HG03039 (cell line): ENCODE measurements around the gene KRTAP16-1.

Source experiments
- ATAC-seq: cut with Tn5 transposase; IDR thresholded peaks from one replicate; pipeline ENCODE4 v1.9.1; 2021; ENCODE audit warnings: mild to moderate bottlenecking, moderate library complexity; ENCODE audit not compliant: unreplicated experiment

Gene KRTAP16-1

DNA sequence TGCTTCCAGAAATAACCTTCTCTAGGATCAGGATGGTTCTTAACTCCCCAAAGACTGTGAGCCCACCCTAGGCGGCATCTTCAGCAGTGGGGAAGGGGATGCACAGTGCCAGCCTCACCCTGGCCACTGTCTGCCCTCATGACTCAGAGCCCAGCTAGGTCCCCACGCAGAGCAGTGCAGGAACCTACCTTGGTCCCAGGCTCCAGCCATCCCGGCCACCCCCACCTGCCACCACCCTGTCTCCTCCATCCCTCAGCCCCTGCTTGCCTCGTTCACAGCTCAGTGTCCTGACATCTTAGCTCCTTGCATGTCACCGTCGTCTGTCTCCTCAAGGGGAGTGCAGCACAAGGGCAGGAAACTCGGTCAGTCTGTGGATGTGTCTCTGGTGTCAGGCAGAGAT, 22.5 kb upstream of the KRTAP16-1 start:
- no peak for ATAC-seq

DNA sequence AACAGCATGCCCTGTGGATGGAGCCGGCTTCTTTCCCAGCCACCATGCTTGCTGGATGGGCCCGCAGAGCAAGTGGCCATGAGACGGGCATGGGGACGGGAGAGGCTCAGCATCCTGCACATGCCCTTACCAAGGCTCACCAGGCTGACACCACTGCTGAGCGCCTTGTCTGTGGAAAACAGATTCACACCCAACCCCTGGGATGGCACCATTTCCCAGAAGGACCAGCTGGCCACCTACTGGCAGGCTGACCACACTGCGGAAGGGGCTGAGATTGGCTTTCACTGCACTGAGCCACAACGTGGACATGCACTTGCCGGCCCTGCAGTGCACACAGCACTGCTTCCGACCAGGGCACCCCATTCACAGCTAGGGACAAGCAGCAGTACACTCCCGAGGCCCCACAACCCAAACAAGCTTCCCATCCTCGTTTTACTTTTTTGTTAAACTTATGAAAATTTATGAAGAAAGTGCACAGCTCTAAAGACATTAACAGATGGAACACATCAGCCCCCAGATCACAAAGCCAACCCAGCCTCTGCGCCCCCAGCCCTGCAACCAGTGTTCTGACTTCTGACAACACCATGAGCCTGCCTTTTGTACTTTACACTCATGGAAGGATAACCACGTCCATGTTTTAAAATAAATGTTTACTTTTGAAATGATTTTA, 20.3 kb upstream of the KRTAP16-1 start:
- ATAC-seq = no peak

DNA sequence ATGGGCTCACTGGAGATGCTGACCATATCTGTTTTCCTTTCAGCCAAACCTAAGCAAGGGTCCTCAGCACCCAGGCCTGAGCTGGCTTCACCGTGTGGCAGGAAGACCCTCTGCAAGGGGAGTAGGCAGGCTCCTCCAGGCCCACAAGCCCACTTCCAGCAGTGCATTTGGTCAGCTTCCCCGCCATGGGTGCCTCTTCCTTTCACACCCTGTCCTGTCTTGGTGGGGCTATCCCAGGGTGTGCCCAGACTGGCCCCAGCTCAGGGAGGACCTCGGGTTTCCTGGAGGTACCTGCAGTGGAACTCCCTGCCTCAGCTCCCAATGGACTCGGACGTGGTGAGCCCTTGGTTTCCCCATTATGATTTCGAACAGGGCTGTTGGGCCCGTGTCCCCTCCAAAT, 19.1 kb upstream of the KRTAP16-1 start:
- ATAC-seq = no peak

DNA sequence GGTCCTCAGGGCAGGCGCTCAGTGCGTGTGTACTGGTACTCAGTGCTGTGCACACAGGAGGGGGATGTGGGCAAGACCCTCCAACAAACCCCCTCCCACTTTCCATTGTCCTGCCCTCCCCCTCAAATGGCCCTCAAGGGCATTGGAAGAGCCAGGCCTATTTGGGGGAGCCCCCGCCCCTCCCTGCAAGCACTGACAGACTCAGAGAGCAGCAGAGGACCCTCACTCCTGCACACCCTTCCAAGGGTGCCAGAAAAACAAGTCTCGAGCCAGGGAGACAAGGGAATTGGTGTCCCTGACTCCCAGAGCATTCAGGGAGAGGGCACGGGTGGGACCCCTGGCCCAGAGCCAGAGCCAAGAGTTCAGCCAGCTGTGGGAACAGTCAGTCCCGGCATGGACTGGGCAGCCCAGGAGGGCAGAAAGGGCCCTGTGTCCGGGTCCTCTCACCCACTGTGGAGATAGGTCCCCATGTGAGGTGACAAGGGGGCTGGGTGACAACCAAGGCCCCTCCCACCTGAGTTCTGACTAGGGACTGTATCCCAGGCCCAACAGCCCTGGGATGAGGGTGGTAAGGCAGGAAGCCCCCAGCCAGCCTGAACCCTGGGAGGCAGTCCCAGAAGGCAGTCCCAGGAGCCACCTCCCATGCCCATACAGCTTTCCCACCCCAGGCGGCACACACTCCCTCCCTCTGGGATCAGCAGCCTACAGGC, 18.5 kb upstream of the KRTAP16-1 start:
- ATAC-seq = no peak

DNA sequence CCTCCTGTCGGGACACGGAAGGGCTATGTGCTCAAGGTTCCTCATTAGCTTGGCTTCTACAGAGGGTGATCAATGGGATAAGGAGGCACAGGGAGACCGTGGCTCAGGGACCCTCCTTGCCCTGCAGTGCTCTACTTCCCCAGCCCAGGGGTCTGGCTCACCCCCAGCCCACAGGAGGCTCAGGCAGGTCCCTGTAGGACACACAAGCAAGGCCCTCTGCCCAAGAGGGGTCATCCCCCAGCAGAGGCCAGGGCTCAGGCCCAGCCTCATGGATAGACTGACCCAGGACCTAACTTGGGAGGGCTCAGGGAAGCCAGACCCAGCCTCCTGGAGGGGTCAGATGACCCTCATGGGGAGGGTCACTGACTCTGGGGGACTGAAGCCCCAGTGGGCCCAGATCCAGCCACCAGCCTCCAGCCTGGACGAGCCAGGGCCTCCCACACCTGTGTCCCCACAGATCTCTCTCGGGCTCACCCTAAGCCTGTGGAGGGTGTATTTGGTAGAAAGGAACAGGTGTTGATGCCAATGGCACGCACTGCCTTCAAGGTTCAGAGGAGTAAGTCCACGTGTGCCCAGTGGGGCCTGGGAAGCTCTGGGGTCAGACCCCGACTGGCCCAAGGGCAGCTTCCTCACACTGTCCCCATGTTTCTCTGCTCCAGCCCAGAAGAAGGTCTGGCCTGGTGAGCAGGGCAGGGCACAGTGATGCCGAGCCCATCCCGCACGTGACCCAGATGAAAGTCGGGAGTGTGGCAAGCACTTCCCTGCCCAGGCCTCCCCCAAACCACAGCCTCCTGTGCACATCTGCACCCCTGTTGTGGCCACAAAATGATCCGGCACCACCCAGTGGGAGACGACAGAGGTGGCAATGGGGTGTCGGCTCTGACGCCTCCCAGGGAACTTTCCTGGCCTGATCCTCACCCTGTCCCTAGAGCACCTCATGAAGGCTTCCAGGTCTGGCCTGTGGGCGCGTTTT, 17.4 kb upstream of the KRTAP16-1 start:
- ATAC-seq = no peak

DNA sequence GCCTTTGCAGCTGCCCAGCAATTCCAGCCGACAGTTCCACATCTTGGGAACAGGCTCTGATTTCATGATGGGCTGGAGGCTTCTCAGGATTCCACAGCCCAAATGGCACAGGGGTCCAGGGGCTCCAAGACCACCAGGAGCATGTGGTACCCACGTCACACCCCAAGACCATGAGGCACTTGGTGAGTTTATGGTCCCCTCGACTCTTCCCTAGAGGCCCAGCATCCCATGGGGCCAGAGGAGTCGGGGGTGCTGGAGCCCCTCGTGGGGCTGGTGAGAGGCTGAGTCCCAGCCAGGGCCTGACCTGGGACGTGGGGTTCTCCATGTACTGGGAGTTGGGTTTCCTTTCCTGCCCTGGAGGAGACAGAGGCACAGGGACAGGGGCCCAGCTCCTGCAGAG, 16.5 kb upstream of the KRTAP16-1 start:
- ATAC-seq = no peak

DNA sequence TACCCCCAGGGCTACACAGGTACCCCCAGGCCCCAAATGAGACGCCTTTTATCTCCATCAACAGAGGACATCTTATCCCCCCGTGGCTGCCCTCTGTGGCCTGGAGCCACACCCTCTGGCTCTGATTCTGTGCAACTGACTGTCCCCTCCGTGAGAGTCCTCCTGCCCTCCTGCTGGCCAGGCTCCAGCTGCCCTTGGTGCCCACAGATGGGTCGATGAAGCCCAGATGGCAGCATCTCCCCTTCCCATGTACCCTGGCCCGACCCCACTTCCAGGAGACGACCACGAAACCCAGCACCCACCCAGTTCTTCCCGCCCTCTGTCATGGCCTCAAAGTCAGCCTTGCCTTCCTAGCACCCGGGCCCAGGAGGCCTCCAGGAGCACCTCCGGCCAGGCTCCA, 16.0 kb upstream of the KRTAP16-1 start:
- no peak for ATAC-seq

DNA sequence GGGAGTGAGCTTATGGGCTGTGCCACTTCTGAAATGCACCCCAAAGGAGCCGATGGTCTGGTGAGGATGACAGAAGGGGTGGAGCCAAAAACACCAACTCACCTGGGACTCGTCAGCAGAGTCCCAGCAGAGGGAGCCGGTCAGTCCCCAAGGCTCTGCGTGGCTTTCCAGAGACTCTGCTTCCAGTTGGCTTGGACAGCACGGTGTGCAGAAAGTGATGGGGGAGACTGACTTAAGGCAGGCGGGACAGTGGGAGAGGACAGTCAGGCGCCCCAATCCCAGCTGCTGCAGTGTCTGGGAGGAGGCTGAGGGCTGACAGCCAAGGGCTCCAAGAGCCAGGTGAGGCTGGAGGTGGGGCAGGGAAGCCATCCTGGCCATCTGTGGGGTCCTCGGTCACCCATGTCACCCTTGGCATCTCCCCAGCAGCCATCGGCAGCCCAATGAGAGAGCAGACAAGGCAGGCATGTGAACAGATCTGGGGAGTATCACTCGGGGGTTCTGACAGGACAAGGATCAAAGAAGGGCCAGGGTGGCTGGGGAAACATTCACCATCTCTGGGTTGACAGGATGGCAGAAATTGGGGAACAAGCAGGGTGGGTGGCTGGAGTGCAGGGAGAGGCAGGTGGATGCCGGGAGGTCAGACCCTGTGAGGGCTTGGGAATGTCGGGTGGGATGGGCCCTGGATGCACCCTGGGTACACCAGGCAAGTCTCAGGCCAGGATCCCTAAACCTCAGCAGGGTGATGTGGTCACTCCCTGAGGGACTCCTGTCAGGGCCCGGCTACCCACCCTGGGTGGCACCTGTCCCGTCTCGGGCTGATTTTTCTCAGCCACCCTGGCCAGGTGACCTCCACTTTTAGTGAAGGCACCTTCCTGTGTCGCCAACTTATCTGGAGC, 15.3 kb upstream of the KRTAP16-1 start:
- no peak for ATAC-seq

DNA sequence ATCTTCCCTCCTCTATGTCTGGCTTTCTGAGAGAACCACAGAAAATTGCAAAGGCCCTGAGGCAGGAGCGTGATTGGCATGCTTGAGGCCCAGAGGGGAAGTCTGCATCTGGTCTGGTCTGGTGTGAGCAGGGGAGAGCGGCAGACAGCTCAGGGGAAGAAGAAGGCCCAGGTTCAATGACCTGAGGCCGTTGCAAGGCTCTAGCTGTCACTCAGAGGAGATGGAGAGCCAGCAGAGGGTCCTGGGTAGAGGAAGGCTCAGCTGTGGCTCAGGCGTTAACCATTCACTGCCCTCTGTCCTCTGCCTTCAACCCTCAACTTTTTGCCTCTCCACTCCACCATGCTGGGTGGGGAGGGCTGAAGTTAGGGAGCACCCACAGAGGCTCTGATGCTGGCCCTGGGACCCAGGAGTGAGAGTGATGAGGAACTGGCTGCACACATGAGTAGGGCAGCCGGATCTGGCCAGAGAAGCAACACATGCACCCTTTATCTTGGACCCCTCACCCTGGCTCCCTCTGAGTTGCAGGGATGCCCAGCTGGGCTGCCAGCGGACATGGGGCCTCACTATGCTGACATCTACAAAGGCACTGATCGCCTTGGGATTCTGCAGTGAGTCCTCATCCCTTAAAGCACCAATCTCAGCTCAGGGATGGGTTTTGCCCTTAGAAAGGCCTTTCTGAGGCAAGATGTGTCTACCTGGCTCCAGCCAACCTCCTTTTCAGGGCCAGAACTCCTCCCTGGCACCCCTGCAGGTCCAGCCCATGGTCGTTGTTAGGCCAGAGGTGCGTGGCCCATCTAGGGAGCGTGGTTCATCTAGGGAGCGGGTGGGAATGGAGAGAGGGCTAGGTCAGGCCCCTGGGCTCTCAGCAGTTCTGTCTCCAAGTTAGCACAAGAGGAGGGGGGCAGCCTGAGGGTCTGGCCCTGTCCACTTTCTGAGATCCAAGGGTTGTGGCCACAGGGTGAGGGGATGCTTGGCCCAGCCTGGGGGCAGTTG, 14.1 kb upstream of the KRTAP16-1 start:
- no peak for ATAC-seq

DNA sequence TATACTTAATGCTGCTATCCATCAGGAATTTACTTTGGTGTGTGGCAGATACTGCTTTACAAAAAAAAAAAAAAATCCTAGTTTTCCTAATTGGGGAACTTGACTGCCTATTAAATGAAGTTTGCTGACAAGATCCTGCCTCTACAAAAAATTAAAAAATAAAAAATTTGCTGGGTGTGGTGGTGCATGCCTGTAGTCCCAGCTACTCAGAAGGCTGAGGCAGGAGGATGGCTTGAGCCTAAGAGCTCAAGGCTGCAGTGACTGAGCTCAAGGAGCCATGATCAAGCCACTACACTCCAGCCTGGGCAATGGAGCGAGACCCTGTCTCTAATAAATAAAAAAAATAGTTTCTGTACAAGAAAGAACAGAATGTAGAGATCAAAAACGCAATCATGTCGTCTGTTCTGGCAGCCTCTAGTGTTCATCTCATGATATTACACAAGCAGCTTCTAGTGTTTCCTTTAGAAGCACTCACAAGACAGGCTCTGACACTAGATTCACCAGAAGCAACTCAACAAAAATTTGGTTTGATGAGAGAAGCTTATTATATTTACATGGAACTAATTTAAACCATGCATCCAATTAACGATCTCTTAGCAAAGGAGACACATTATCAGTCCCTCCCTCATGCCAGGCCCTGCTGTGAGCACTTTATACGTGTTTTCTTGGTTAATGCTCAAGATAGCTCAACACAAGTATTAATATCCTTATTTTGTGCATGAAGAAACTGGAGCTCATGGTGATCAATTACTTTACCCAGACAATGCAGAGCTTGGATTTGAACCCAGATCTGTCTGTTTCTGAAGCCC, 13.2 kb upstream of the KRTAP16-1 start:
- no peak for ATAC-seq

DNA sequence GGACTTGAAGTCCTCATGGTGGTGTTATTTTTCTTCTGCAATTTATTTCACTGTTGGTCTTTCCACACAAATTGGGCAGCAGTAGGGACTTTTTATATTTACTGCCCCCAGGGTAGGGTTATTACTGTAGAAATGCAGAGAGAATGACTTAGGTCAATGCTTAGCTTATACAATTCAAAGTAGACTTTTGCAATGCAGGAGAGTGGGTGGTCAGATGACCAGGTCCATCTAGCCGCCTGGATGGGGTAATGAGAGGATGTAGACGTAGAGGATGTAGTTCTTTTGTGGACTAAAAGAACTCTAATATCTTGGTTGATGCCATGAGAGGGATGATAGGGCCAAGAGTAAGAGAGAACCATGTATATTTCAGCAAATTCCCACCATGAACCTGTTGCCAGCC, 9.1 kb upstream of the KRTAP16-1 start:
- ATAC-seq = no peak

DNA sequence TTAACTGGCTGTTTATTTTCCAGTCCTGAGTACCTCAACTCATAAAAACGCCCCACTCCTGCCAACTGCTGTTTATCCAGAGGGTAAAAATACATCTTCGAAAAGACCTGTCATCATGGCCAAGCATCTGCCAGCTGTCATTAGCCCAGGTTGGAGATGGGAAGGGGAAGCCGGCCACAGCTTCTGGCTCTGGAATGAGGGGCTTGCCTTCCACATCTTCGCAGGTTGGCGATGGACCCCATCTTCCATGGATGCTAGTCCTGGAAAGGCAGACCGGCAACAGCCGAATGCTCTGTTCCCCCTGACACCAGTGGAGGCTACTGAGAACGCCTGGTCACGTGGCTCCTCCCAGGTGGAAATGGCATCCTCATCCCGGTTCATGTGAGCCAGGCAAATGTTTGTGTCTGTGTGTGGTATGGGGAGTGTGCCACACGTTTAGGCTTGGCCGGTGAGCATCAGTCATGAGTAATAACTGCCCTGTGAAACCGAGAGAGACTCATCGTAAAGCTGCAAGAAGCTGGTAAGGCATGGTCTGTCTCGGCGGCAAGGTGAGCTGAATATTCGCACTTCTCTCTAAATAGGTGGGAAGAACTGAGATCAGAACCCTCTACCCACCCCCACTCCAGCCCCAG, 6.8 kb upstream of the KRTAP16-1 start:
- no peak for ATAC-seq

DNA sequence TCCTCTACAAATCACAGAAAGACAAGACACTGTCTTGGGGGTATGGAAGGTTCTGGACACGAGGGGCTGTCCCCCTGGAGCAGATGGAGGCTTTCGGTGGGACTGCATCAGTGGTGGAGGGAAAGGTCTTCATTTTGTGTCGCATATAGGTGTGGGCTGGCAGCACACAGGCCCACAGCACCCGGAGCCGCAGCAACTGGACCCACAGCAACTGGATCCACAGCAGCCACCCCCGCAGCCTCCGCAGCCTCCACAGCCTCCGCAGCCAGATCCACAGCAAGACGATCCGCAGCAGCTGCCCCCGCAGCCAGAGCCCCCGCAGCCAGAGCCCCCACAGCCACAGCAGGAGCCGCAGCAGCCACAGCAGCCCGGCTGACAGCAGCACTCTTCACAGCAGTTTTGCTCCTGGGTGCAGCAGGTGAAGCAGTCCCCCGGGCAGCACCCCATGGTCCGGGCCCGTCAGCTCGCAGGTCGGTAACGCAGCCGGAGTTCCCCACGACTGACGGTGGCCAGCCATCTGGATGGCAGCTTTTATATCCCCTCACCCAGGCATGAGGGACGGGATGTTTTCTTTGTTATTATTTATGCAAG, 6.2 kb upstream of the KRTAP16-1 start, which contains the start of gene KRTAP17-1:
KRTAP17-1 (minus strand) TSS at position 507 of the 591 bp plus-strand sequence; CDS start at position 447, 60 bp downstream.
- ATAC-seq = no peak

DNA sequence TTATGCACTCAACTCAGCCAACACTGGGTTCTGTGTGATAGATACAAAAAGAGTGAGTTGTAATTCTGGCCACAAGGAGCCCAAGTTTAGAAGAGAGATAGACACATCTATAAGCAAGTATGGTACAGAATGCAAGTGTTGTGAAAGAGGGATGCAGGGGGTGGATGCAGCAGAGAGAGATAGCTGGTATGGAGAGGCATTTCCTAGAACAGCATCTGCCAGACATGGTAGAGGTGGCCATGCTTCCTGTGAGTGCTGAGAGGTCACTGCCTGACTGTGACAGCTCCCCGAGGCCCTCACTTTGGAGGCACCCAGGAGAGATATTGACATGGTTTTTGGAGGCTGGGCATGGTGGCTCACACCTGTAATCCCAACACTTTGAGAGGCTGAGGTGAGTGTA, 2.0 kb upstream of the KRTAP16-1 start:
- no peak for ATAC-seq

DNA sequence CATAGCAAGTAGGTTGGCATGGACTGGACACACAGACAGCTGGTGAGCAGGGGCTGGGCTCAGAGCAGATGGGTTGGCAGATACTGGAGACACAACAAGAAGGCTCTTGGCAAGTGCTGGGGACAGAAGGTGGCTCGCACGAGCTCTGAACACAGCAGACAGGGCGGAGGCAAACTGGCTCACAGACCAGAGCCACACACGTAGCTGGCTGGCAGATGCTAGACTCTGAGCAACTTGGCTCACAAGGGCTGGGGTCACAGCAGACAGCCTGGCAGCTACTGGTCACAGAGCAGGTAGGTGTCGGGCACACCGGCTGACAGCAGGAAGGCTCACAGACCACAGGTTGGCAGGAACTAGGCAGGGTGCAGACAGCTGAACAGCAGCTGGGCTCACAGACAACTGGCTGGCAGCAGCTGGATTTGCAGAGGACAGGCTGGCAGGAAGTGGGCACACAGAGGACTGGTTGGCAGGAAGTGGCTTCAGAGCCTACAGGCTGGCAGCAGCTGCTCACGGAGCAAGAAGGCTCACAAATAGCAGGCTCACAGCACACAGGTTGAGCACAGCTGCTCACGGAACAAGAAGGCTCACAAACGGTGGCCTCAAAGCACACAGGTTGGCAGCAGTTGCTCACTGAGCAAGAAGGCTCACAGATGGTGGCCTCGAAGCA, 725 bp downstream of the KRTAP16-1 start:
- no peak for ATAC-seq

DNA sequence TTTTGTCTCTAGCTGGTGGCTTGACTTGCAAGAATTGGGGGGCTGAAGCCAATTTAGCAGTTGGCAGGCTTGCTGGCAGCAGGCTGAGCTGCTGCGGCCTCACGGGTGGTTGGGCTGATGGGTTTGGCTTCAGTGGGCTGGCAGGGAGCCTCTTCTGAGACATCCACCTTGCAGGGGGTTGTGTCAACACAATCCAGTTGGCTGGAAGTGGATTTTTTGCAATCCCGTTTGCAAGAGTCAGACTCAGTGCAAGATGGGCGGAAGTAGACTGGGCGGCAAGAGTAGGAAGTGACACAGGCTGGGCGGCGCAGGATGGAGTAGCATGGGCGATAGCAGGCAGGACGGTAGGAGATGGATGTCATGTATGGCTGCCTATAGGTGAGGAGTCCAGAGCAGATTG, 1.5 kb downstream of the KRTAP16-1 start:
- ATAC-seq = no peak

DNA sequence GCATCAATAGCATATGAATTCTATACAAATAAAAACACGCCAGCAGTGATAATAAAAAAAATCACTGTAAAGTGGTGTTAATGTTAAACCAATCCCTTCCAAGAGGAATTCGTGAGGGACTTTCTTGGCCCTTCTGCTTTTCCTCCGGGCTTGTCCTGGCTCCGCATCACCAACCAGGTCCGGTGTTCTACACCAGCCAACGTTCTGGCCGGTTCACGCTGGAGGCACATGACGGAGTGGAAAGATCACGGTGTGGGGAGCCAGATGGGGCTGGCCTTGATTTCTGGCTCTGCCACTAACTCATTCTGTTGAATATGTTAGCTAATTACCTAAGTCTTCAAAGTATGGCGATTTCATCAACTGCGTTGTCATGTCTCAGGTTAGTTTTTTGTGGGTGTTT, 5.0 kb downstream of the KRTAP16-1 start:
- ATAC-seq = no peak
